DMS 273 (cell line): ENCODE measurements around the gene CSDE1.

Experiments
- DNase-seq: peaks from one replicate; lab custom pipeline; 2025; ENCODE audit not compliant: unreplicated experiment; lab: John Stamatoyannopoulos, UW

CSDE1 gene

GRCh38 chr1:114703242-114703641 is 54.5 kb downstream of the CSDE1 start:
- no peak for DNase-seq

GRCh38 chr1:114702737-114703136 is 55.0 kb downstream of the CSDE1 start:
- no peak for DNase-seq

GRCh38 chr1:114701931-114702330 is 55.9 kb downstream of the CSDE1 start:
- DNase-seq, result no peak

GRCh38 chr1:114700036-114700600 is 57.7 kb downstream of the CSDE1 start:
- no peak for DNase-seq

GRCh38 chr1:114696810-114697209 is 61.0 kb downstream of the CSDE1 start:
- no peak for DNase-seq

- no peak for DNase-seq
Measured at GRCh38 chr1:114695430-114696058, 62.2 kb downstream of the CSDE1 start, which contains the start of gene AMPD1. TSS of gene AMPD1 (minus strand) at chr1:114695546. CDS start at chr1:114695471, 75 bp downstream.

GRCh38 chr1:114694540-114695310 is 63.1 kb downstream of the CSDE1 start:
- DNase-seq, result no peak

GRCh38 chr1:114692947-114693346 is 64.8 kb downstream of the CSDE1 start:
- no peak for DNase-seq

- DNase-seq, result no peak
Measured at GRCh38 chr1:114691061-114691460, 66.7 kb downstream of the CSDE1 start.

GRCh38 chr1:114690148-114690547 is 67.6 kb downstream of the CSDE1 start:
- DNase-seq, result no peak

- DNase-seq, result no peak
Measured at GRCh38 chr1:114688526-114688925, 69.3 kb downstream of the CSDE1 start.

GRCh38 chr1:114685851-114686250 is 71.9 kb downstream of the CSDE1 start:
- DNase-seq, result no peak

- DNase-seq, result no peak
Measured at GRCh38 chr1:114677691-114678090, 80.1 kb downstream of the CSDE1 start.

- no peak for DNase-seq
Measured at GRCh38 chr1:114676115-114676514, 81.7 kb downstream of the CSDE1 start.

GRCh38 chr1:114671939-114672275 is 85.9 kb downstream of the CSDE1 start:
- DNase-seq, result no peak

GRCh38 chr1:114671011-114671938 is 86.5 kb downstream of the CSDE1 start:
- peak; percentile 36 for DNase-seq

- DNase-seq, result peak; percentile 93
Measured at GRCh38 chr1:114670083-114671010, 87.4 kb downstream of the CSDE1 start.

- peak; percentile 88 for DNase-seq
Measured at GRCh38 chr1:114669562-114670082, 88.2 kb downstream of the CSDE1 start, which contains the start of gene DENND2C. TSS of gene DENND2C (minus strand) at chr1:114670049. CDS start at chr1:114625984, 44,065 bp downstream.

- peak; percentile 35 for DNase-seq
Measured at GRCh38 chr1:114668784-114669561, 88.8 kb downstream of the CSDE1 start.
